Middle frontal gyrus (tissue), 1 donor: ENCODE results near the gene DIO3.

Source experiments
- DNase-seq: peaks from one replicate; pipeline ENCODE4 v3.0.0-alpha.2; 2015; ENCODE audit warnings: low spot score; ENCODE audit errors: extremely low spot score

DIO3 gene

DNA sequence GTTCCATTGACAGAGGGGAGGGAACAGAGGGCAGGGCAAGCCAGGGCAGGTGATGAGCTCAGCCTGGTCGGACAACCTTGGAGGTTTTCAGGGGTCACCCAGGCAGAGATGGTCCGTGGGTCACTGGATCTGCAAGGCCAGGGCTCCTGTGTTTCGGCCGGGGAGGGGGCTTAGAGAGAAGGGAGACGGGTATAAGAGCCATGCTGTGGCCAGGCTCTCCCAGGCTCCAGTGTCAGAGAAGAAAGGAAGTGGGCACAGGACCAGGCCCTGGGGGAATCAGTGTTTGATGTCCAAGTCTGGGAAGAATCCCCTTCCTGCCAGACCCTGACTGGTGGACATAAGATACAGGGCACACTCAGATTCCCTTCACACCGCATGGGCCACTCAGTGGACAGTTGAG, 36.9 kb downstream of the DIO3 start:
- DNase-seq = no peak

DNA sequence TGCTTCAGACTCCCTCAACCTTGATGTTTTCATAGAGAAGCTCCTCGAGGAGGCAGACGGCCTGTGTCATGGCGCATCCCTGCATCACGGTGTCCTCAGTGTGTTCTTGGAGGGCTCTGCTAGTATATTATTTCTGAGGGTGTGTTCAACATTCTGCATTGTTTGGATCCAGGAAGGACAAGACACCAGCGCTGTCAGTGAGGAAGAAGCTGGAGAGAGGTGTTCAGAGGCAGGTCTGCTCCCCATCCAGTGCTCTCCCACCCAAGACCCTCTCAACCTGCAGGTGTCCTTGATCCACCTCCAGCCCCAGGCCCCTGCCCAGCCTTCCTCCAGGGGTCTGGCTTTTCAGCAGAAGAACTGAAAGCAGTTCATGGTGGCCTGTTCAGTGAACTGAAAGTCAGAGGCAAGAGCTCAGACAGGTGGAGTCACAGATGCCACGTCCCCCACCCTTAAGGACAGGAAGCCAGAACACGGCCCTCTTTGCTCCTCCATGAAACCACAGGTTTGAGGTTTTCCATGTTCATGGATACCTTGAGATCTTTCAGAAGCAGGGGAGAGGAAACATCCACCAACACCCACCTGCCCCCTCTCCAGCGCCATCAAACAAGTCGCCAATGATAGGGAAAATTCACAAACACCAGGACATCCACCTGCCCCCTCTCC, 37.4 kb downstream of the DIO3 start:
- no peak for DNase-seq

DNA sequence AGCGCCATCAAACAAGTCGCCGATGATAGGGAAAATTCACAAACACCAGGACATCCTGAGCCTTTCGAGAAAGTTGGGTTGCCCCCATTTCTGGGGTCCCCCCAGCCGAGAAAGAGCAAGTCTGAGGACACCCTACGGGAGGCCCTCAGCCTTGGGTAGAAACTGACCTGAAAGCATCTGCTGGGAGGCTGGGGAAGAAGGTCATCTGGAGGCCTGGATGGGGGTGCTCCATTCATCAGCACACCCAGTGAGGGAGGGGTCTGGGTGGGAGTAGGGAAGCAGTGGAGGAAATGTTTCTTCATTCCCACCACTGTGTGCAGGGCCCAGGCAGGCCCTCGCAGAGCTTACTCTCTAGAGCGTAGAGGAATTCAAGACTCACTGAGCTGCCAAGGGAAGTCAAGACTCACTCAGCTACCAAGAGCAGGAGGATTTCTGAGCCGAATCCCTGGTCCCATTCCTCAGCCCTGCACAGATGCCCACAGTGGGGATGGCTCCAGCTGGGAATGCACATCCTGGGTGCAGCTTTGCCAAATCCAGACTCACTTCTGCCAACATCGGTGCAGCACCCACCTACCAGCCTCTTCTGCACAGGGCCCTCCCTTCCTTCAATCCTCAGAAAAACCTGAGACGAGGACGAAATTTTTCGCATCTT, 38.1 kb downstream of the DIO3 start:
- DNase-seq = no peak

DNA sequence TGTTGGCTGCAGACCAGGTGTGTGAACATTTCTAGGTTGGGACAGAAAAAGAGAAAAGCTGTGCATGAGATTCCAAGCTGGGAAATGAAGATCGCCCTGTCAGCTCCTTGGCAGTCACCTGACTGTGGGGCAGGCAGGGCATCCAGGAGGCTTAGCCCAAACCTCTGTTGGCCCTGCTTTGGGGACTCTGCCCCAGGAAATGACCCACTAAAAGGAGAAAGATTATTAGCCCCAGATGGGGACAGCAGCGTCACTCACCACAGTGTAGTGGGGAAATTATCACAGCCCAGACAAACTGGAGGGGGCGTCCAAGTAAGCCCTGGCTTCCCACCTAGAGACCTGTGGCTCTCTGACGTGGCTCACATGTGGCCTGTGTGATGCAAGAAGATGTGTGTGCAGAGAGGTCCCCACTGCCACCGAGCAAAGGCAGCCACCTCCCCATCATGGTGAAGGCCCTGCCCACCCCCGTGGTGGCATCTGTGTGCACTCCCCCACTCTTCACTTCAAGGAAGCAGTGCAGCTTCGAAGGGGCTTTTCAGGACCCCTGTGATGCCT, 39.1 kb downstream of the DIO3 start:
- DNase-seq = no peak

DNA sequence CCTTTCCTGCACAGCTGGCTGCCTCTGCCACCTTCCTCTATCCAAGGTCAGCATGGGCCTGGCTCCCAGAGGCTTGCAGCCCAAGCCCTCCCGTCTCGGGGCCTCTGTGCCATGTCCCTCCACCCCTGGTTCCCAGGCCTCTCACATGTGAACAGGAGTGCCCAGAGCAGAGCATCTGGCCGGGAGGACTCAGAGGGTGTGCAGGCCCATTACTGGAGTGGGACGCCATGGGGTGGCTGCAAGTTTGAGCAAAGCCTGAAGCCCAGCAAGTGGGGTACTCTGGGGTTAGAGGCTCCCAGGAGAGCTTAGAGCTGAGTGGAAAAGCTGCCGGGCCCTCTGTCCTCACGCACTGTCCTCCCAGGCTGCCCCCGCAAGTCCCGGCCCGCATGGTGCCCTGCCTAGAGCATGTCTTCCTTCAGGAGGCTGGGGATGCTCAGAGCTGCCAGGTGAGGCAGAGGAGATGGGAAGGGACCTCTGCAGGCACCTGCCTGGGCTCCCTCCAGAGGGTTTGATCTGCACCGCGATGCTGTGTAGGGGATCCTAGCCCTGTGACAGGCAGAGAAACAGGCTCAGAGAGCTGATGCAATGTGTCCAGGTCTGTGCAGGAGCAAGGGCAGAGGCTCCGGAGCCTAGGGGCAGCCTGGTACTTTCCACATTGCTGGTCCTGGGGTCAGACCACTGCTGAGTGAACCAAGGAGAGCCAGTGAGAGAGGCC, 39.8 kb downstream of the DIO3 start:
- DNase-seq = no peak

DNA sequence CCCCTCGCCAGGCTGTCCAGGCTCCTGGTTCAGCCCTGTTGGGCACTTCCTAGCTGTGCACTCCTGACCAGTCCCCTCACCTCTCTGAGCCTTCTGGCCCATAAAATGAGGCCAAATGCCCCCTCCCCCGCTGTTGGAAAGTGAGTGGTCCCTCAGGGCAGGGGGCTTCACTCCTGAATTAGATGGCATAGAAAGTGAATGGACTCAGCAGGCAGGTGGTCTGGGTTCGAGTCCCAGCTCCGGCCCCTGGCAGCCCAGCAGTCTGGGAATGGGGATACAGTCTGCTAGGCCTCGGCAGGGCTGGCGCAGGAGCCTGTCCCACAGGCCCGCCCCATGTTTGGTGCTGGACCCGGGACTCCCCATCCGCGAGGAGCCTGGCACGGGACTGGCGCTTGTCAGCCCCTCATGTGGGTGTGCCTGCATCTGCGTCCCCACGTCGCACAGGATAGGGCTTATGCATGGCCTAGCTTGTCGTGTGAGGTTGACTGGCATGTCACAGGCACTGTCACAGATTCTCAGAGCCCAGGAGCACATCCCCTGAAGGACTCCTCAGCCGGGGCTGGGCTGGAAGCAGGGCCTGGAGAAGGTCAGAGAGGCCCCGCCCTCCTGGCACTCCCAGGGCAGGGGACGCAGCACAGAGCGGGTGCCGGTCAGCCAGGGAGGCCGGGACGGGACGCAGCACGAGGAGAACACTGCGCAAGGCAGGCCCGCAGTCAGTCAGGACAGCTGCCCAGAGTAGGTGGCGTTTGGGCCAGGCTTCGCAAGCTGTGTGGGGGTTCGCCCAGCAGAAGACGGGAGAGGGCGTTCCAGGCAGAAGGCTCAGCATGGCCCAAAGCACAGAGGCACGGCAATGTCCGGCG, 40.5 kb downstream of the DIO3 start:
- DNase-seq = no peak

DNA sequence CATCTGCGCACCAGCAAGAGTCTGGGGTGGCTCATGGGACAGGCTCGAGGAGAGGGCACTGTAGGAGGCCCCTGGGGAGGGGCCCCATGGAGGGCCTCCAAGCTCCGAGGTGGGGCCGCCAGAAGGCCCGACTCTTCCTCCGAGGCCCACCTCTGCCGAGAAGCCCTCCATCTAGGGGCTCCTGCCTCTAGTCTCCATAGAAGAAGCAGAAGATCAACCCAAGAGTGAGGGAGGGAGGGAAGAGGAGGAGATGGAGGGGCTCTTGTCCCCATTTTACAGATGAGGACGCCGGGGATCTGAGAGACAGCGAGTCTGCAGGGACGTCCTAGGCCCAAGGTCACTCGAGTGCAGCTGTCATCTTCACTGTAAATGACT, 41.2 kb downstream of the DIO3 start:
- no peak for DNase-seq

DNA sequence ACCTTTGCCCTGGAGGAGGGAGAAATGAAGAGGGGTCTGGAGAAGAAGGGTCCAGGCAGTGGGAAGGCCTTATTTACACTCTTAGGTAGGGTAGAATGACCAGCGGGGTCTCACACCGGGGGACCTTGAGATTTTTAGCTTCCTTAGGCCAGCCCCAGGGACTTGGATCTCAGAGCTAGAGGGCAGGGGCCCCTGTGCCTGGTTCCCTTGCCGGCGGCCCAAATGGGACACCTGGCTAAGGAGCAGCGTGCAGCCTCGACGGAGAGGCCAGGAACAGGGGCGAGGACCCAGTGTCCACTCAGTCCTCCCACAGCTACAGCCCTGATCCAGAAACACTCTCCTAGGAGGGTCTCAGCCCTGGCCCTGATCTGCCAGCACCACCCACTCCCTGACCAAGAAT, 41.8 kb downstream of the DIO3 start:
- no peak for DNase-seq

DNA sequence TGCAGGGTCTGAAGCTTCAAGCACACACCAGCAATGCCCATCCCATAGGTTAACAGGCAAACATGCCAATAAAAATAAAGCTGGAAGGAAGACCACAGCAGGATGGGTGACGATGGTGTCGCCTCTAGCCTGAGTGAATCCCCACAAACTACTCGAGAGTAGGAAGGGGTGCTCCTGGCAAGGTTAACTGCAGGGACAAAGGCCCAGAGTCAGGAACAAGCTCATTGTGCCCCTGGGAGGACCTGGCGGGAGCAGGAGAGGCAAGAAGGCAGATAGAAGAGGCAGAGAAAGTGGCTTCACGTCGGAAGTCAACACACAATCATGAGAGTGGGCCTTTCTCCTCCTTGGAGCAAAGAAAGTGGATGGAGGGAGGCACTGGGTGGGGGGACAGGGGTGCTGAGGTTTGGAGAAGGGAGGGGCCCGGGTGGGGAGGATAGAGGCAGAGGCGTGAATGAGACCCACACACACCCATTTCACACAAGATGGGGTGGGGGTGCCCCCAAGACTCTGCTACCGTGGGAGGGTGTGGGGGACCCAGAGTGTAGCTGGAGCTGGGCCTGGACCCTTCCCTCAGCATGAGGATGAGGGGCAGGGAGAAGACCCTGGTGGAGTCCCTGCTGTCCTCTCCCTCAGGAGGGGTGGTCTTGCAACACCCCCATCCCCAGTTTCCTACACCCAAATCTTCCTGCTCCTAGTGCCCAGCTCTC, 43.1 kb downstream of the DIO3 start:
- DNase-seq = no peak

DNA sequence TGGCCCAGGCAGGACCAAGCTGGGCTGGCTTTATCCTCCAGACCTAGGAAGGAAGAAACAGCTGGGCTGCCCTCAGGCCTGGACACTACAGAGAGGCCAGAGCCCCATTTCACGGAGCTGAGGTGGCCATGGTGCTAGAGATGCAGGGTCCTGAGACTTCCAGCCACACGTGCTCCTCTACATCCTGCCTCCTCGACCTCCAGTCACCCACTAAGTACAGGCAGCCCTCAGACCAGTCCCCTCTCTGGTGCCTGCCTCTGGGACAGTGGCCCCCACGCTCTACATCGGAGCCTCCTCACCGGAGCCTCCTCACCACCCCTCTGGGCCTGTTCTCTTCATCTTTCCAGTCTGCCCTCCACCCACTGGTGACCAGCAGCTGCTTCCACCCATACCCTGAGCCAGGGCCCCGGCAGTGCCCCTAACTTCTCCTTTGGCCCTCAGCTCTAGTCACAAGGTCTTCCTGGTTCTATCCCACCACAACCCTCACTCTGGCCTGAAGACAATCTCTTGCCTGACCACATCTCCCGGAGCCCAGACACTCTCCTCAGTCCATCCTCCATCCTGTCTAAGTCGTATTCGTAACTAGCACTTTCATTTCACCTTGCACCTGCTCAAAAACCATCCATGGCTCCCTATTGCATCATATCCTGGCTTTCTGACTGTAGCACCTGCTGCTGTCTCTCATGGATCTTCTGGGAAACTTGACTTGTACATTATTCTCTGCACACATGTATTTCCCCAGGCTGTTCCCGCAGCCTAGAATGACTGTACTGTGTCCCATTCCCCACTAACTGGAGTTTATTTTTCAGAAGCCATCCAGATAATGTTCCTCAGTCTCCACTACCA, 43.9 kb downstream of the DIO3 start:
- no peak for DNase-seq

DNA sequence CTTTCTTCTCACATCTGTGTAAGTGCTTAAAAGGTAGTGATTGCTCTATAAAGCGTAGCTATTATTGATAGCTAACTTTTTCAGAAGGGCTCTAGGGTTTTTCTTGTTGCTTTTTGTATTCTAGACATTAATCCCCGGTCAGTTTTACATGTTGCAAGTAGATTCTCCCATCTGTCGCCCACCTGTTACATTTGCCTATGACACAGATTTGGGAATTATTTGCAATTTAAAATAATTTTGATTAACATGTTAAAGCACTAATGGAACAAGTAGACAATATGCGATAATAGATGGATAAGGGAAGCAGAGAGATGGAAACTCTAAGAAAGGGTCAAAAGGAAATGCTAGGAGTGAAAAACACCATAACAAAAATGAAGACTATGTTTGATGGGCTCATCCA, 44.5 kb downstream of the DIO3 start:
- DNase-seq = no peak
